Head of caudate nucleus (tissue), 42 donors: ENCODE measurements around the gene GPX4.
A peak's percentile ranks its signal among the peaks of the same experiment; 100 is the strongest.

Source experiments
- DNase-seq, 42 donors: peaks; one replicate each; pipeline versions ENCODE4 v3.0.0 to v3.0.0-alpha.2; 2020 to 2021; ENCODE audit warnings: mixed read lengths in 7 of 42
- intact Hi-C: fragments of 100-400 bp; cut with DNase I; formaldehyde crosslinking; loops from one replicate; pipeline ENCODE4 v1.15.0; 2022

The GPX4 gene

GRCh38 chr19:1067341-1067957 is 36.3 kb upstream of the GPX4 start:
- intact Hi-C loops, result no loop called here
- DNase-seq, result no peak

GRCh38 chr19:1068009-1069001 is 35.5 kb upstream of the GPX4 start:
- peak in 12 of 42 donors; percentile 11 to 61 (median 38) for DNase-seq
- intact Hi-C loops, result no loop called here

GRCh38 chr19:1069009-1069779 is 34.6 kb upstream of the GPX4 start:
- peak in 33 of 42 donors; percentile 22 to 70 (median 43) for DNase-seq
- intact Hi-C loops, result no loop called here

GRCh38 chr19:1070576-1070930 is 33.2 kb upstream of the GPX4 start:
- intact Hi-C loops, result no loop called here
- DNase-seq, result no peak

- intact Hi-C loops, result no loop called here
- DNase-seq, result no peak
Observed at GRCh38 chr19:1070931-1071791, 32.6 kb upstream of the GPX4 start.

GRCh38 chr19:1072371-1073015 is 31.3 kb upstream of the GPX4 start:
- DNase-seq, result no peak
- intact Hi-C loops, result no loop called here

GRCh38 chr19:1073063-1073955 is 30.5 kb upstream of the GPX4 start:
- intact Hi-C loops, result no loop called here
- DNase-seq, result no peak

GRCh38 chr19:1073956-1074517 is 29.8 kb upstream of the GPX4 start:
- intact Hi-C loops, result no loop called here
- no peak for DNase-seq

- intact Hi-C loops, result no loop called here
- DNase-seq, result peak in 41 of 42 donors; percentile 23 to 82 (median 62)
Observed at GRCh38 chr19:1074544-1075283, 29.1 kb upstream of the GPX4 start.

- intact Hi-C loops, result no loop called here
Observed at GRCh38 chr19:1076046-1076386, 27.8 kb upstream of the GPX4 start.

GRCh38 chr19:1076951-1077350 is 26.8 kb upstream of the GPX4 start:
- intact Hi-C loops, result no loop called here
- DNase-seq, result peak; percentile 38 to 89 (median 74)

More at GRCh38 chr19:1076046-1076386, 27.8 kb upstream of the GPX4 start:
- DNase-seq, result no peak

- DNase-seq, result no peak
- intact Hi-C loops, result no loop called here
Observed at GRCh38 chr19:1079566-1080111, 24.2 kb upstream of the GPX4 start.

- no peak for DNase-seq
- intact Hi-C loops, result no loop called here
Observed at GRCh38 chr19:1080360-1081161, 23.2 kb upstream of the GPX4 start.

- intact Hi-C loops, result no loop called here
- DNase-seq, result no peak
Observed at GRCh38 chr19:1081301-1082164, 22.3 kb upstream of the GPX4 start.
